IMR-90 (cell line): ENCODE results near the gene TSPAN31. TPM values are rescaled to one million over a fixed set of nuclear protein-coding genes. Genes with fewer than 3 reads are reported as not detected.
A peak's percentile ranks its signal among the peaks of the same experiment; 100 is the strongest.

Source experiments
- ATAC-seq: fragments of 200-7000 bp; cut with Tn5 transposase; 2 replicates; pipeline ENCODE4 v1.9.1; 2020; ENCODE audit warnings: low read depth, mild to moderate bottlenecking, moderate library complexity
- BruUV-seq: library from RNA; stranded (reverse); fragments of 400-500 nt; replicated peaks from 2 replicates; lab custom pipeline; 2021; lab: Mats Ljungman, UMichigan
- CTCF ChIA-PET: fragments of 300-600 bp; formaldehyde crosslinking; extraction: SDS; loops from one replicate; lab custom pipeline; 2021; ENCODE audit warnings: antibody characterized with exemption; lab: Yijun Ruan, JAX
- POLR2A ChIA-PET: fragments of 300-600 bp; sonication (Branson Sonifier 250); formaldehyde crosslinking; loops from one replicate; lab custom pipeline; 2022; ENCODE audit warnings: antibody characterized with exemption; ENCODE audit not compliant: unreplicated experiment; lab: Charles Lee
- DNase-seq: peaks from one replicate; pipeline ENCODE4 v3.0.0; 2013
- H2AFZ ChIP-seq: replicated peaks from 2 replicates; pipeline ENCODE3; 2013; ENCODE audit warnings: low read length, mild to moderate bottlenecking; ENCODE audit not compliant: poor library complexity
- H2AK5ac ChIP-seq: 2 replicates; pipeline ENCODE4 v1.6.1; 2013; ENCODE audit warnings: low read depth, low read length, inconsistent platforms
- H2AK9ac ChIP-seq: replicated peaks from 2 replicates; pipeline ENCODE3; 2013; ENCODE audit warnings: mild to moderate bottlenecking, low read depth, low read length, moderate library complexity; ENCODE audit not compliant: poor library complexity
- H2BK120ac ChIP-seq: 2 replicates; pipeline ENCODE4 v1.6.1; 2013; ENCODE audit warnings: low read depth, low read length, inconsistent platforms
- H2BK15ac ChIP-seq: 3 replicates; pipeline ENCODE4 v1.6.1; 2013; ENCODE audit warnings: low read depth, low read length, inconsistent platforms
- H2BK20ac ChIP-seq: 2 replicates; pipeline ENCODE4 v1.6.1; 2013; ENCODE audit warnings: low read depth, mild to moderate bottlenecking, inconsistent platforms, low read length, moderate library complexity
- H2BK5ac ChIP-seq: 2 replicates; pipeline ENCODE4 v1.6.1; 2013; ENCODE audit warnings: mild to moderate bottlenecking, low read depth, low read length, inconsistent platforms; ENCODE audit not compliant: poor library complexity, severe bottlenecking
- H3K14ac ChIP-seq: replicated peaks from 2 replicates; pipeline ENCODE4 v1.6.1; 2013; ENCODE audit warnings: low read depth, low read length, inconsistent platforms
- H3K18ac ChIP-seq: 2 replicates; pipeline ENCODE4 v1.6.1; 2013; ENCODE audit warnings: low read depth, low read length, control low read depth
- H3K23ac ChIP-seq: 2 replicates; pipeline ENCODE4 v1.6.1; 2013; ENCODE audit warnings: low read depth, low read length, inconsistent platforms
- H3K27ac ChIP-seq: 2 replicates; pipeline ENCODE4 v1.5.1; 2013; ENCODE audit warnings: mild to moderate bottlenecking, control low read depth, low read length; ENCODE audit not compliant: insufficient read depth
- H3K27me3 ChIP-seq: 2 replicates; pipeline ENCODE4 v1.6.1; 2013; ENCODE audit warnings: low read length; ENCODE audit not compliant: control insufficient read depth, insufficient read depth
- H3K36me3 ChIP-seq: 2 replicates; pipeline ENCODE4 v1.6.1; 2013; ENCODE audit warnings: low read length, mixed read lengths; ENCODE audit not compliant: control insufficient read depth, insufficient read depth
- H3K4ac ChIP-seq: 2 replicates; pipeline ENCODE4 v1.6.1; 2013; ENCODE audit warnings: low read depth, low read length, inconsistent platforms
- H3K4me1 ChIP-seq: 2 replicates; pipeline ENCODE4 v1.6.1; 2013; ENCODE audit warnings: low read length, mixed read lengths; ENCODE audit not compliant: control insufficient read depth, insufficient read depth
- H3K4me2 ChIP-seq: 2 replicates; pipeline ENCODE4 v1.6.1; 2013; ENCODE audit warnings: low read depth, mild to moderate bottlenecking, control low read depth, low read length, moderate library complexity
- H3K4me3 ChIP-seq: 2 replicates; pipeline ENCODE4 v1.5.1; 2013; ENCODE audit warnings: low read depth, mild to moderate bottlenecking, control low read depth, low read length, moderate library complexity; ENCODE audit not compliant: insufficient read depth
- H3K56ac ChIP-seq: 2 replicates; pipeline ENCODE4 v1.6.1; 2013; ENCODE audit warnings: low read length, inconsistent platforms; ENCODE audit not compliant: insufficient read depth; ENCODE audit errors: extremely low read depth
- H3K79me1 ChIP-seq, 2 experiments: 2 replicates each; pipeline ENCODE4 v1.6.1; 2013; ENCODE audit warnings: low read length in 2 of 2, inconsistent platforms in 1 of 2, low read depth in 1 of 2
- H3K9ac ChIP-seq: 2 replicates; pipeline ENCODE4 v1.6.1; 2013; ENCODE audit warnings: low read depth, low read length, control low read depth
- H3K9me1 ChIP-seq: 2 replicates; pipeline ENCODE4 v1.6.1; 2013; ENCODE audit warnings: low read length, inconsistent platforms; ENCODE audit not compliant: insufficient read depth
- H3K9me3 ChIP-seq: 2 replicates; pipeline ENCODE4 v1.6.1; 2013; ENCODE audit warnings: low read length; ENCODE audit not compliant: control insufficient read depth, insufficient read depth
- H4K20me1 ChIP-seq: 2 replicates; pipeline ENCODE4 v1.6.1; 2013; ENCODE audit warnings: low read length, inconsistent platforms; ENCODE audit not compliant: insufficient read depth
- H4K5ac ChIP-seq: 2 replicates; pipeline ENCODE4 v1.6.1; 2013; ENCODE audit warnings: mild to moderate bottlenecking, low read depth, low read length, control low read depth
- H4K8ac ChIP-seq, 2 experiments: 2 replicates each; pipeline ENCODE4 v1.6.1; 2013; ENCODE audit warnings: low read depth in 2 of 2, low read length in 2 of 2, control low read depth in 1 of 2, inconsistent platforms in 1 of 2
- H4K91ac ChIP-seq: 2 replicates; pipeline ENCODE4 v1.6.1; 2013; ENCODE audit warnings: low read depth, low read length, inconsistent platforms; ENCODE audit not compliant: insufficient read depth
- CHD1 ChIP-seq: IDR thresholded peaks from 2 replicates; pipeline ENCODE4 v1.6.1; 2012; ENCODE audit warnings: low read depth, low read length, improper control_type of control experiment
- MAZ ChIP-seq: IDR thresholded peaks from 2 replicates; pipeline ENCODE4 v1.6.1; 2012; ENCODE audit warnings: low read depth, mild to moderate bottlenecking, low read length, improper control_type of control experiment, moderate library complexity, borderline replicate concordance
- RCOR1 ChIP-seq: IDR thresholded peaks from 2 replicates; pipeline ENCODE4 v1.6.1; 2012; ENCODE audit warnings: mild to moderate bottlenecking, low read length, improper control_type of control experiment; ENCODE audit not compliant: insufficient replicate concordance
- RFX5 ChIP-seq: IDR thresholded peaks from 2 replicates; pipeline ENCODE4 v1.8.0; 2012; ENCODE audit warnings: low read depth, mild to moderate bottlenecking, low read length, moderate library complexity
- SMC3 ChIP-seq: fragments of 150-350 bp; IDR thresholded peaks from 2 replicates; pipeline ENCODE4 v1.6.1; 2016; ENCODE audit warnings: low read depth, mild to moderate bottlenecking, antibody characterized with exemption, low read length, moderate library complexity
- WGBS, 2 experiments: methylation state at CpG; one replicate each; pipeline versions ENCODE4 v1.1.5 to v1.1.7; 2013; ENCODE audit warnings: missing lambda C conversion rate in 2 of 2; ENCODE audit not compliant: insufficient read length in 1 of 2; ENCODE audit errors: extremely low coverage in 2 of 2; 5-methylcytosine and 5-hydroxymethylcytosine counted together
- dilution Hi-C: fragments of 300-500 bp; cut with HindIII; formaldehyde crosslinking; loops from one replicate; pipeline ENCODE4 v1.14.3; 2018; ENCODE audit warnings: low sequenced_read_pairs; ENCODE audit not compliant: unreplicated experiment
- in situ Hi-C: fragments of 300-500 bp; cut with MboI; formaldehyde crosslinking; loops from 3 replicates; pipeline ENCODE4 v1.14.3; 2019; ENCODE audit warnings: low sequenced_read_pairs, inconsistent platforms, mixed read lengths
- intact Hi-C: fragments of 100-400 bp; cut with micrococcal nuclease; formaldehyde crosslinking; loops from 2 replicates; pipeline ENCODE4 v1.10.0; 2022
- polyA plus RNA-seq, 3 experiments: library from polyadenylated mRNA; depleted of rRNA; stranded (reverse); fragments of >200 nt; gene quantifications; 2 replicates each; pipeline ENCODE4 v1.2.3, GENCODE V29; 2012; ENCODE audit warnings: low replicate concordance in 1 of 3
- total RNA-seq: library from RNA; depleted of rRNA; stranded (reverse); fragments of >200 nt; gene quantifications from 2 replicates; pipeline ENCODE4 v1.2.3, GENCODE V29; 2012
- TF ChIP-seq, protein P1 (sequence below): conservative IDR thresholded peaks from 2 replicates; pipeline ENCODE4 v1.5.1; 2012; ENCODE audit warnings: mild to moderate bottlenecking, low read depth, low read length, improper control_type of control experiment
- TF ChIP-seq, protein P2 (sequence below): fragments of 150-350 bp; IDR thresholded peaks from 2 replicates; pipeline ENCODE4 v1.6.1; 2017; ENCODE audit warnings: mild to moderate bottlenecking, antibody characterized with exemption, low read length, low read depth

Gene TSPAN31
- total and polyA plus RNA-seq, 2 of the 4 experiments (the other 2 are of a cell fraction): 12.3 to 71.2 TPM

DNA sequence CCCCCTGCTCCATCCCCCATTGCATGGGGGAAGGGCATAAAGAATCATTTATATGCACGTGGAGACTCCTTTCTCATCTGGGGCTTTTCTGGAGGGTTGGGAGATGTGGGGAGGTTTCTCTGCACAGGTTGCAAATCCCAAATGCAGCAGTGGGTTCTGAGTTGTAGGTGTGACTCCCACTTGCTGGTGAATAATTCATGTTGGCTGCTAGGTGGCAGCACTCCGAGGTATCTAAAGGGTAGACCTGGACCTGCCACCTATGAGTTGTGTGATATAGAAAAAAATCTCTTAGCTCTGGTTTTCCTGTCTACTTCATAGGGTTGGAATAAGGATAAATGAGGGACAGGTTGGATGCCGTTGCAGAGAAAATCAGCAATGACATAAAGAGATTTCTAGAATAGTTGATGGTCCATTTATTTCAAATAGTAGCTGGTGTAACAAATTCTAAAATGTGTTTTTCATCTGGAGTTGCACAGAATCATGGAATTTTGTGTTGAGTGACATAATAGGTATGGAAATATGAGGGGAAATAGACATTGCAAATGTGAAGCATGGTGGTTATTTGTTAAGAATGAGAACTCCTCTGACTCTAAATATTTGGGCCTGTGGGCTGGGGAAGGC is 14.6 kb downstream of the TSPAN31 start:
- intact Hi-C loops: no loop called here
- Histone ChIP-seq H3K4me1 (peaks cover 2% of the 10 kb centered on the region; the same call in 1 of the 2 replicates), H3K9me3 (no peaks in the 10 kb centered on the region), H3K79me1 (no peaks in the 10 kb centered on the region), H2BK20ac (no peak overlapping the region), H2BK120ac (no peak overlapping the region), H3K27me3 (peaks cover 24% of the 10 kb centered on the region), H3K36me3 (peaks cover 9% of the 10 kb centered on the region), H2AK9ac (no peak overlapping the region), H2BK15ac (no peak overlapping the region), H4K8ac (no peak overlapping the region), H3K23ac (no peak overlapping the region), H3K56ac (no peak overlapping the region), H3K9me1 (peaks cover 2% of the 10 kb centered on the region; the same call in 1 of the 2 replicates), H2AK5ac (no peak overlapping the region), H2AFZ (no peak overlapping the region), H3K4me3 (no peak overlapping the region), H4K91ac (no peak overlapping the region), H3K18ac (no peak overlapping the region), H3K27ac (no peak overlapping the region), H3K4ac (no peak overlapping the region), H4K20me1 (no peaks in the 10 kb centered on the region; the same call in 1 of the 2 replicates), H3K9ac (no peak overlapping the region), H3K4me2 (no peak overlapping the region), H4K5ac (no peak overlapping the region), H2BK5ac (no peak overlapping the region), H3K14ac (no peak overlapping the region)
- no peak for ATAC-seq
- no peak for TF ChIP-seq RFX5
- TF ChIP-seq, protein P1, sequence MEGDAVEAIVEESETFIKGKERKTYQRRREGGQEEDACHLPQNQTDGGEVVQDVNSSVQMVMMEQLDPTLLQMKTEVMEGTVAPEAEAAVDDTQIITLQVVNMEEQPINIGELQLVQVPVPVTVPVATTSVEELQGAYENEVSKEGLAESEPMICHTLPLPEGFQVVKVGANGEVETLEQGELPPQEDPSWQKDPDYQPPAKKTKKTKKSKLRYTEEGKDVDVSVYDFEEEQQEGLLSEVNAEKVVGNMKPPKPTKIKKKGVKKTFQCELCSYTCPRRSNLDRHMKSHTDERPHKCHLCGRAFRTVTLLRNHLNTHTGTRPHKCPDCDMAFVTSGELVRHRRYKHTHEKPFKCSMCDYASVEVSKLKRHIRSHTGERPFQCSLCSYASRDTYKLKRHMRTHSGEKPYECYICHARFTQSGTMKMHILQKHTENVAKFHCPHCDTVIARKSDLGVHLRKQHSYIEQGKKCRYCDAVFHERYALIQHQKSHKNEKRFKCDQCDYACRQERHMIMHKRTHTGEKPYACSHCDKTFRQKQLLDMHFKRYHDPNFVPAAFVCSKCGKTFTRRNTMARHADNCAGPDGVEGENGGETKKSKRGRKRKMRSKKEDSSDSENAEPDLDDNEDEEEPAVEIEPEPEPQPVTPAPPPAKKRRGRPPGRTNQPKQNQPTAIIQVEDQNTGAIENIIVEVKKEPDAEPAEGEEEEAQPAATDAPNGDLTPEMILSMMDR: peak; percentile 35; the same call in 1 of the 2 replicates
- TF ChIP-seq RCOR1: no peak
- no peak for TF ChIP-seq CHD1
- TF ChIP-seq, protein P2, sequence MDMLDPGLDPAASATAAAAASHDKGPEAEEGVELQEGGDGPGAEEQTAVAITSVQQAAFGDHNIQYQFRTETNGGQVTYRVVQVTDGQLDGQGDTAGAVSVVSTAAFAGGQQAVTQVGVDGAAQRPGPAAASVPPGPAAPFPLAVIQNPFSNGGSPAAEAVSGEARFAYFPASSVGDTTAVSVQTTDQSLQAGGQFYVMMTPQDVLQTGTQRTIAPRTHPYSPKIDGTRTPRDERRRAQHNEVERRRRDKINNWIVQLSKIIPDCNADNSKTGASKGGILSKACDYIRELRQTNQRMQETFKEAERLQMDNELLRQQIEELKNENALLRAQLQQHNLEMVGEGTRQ: no peak
- TF ChIP-seq MAZ: no peak
- TF ChIP-seq SMC3: no peak
- ChIA-PET POLR2A (no interaction called here), CTCF (interaction anchor here (0.7 kb wide), 1 partner anchor 16 kb away, joined by 3 read pairs; no protein-coding TSS in a partner anchor)
- no peak for DNase-seq
- 88% methylated on average over 1 of the region's 3 CpGs; no CpG with 5 or more reads in 1 of the 2 experiments for WGBS, 2 experiments
- in situ Hi-C loops: no loop called here
- dilution Hi-C loops: no loop called here
- no TSS peak for BruUV-seq
